NCI-H1105 (cell line): Measurements from ENCODE around the gene VPS9D1.
A peak's percentile ranks its signal among the peaks of the same experiment; 100 is the strongest.
"Not testable (repeated sequence)": the region's sequence is repeated elsewhere in the genome, so short reads cannot be mapped to it uniquely, and the experiment has no call there.

Experiments
- DNase-seq: peaks from one replicate; lab custom pipeline; 2025; lab: John Stamatoyannopoulos, UW

VPS9D1 gene

DNA sequence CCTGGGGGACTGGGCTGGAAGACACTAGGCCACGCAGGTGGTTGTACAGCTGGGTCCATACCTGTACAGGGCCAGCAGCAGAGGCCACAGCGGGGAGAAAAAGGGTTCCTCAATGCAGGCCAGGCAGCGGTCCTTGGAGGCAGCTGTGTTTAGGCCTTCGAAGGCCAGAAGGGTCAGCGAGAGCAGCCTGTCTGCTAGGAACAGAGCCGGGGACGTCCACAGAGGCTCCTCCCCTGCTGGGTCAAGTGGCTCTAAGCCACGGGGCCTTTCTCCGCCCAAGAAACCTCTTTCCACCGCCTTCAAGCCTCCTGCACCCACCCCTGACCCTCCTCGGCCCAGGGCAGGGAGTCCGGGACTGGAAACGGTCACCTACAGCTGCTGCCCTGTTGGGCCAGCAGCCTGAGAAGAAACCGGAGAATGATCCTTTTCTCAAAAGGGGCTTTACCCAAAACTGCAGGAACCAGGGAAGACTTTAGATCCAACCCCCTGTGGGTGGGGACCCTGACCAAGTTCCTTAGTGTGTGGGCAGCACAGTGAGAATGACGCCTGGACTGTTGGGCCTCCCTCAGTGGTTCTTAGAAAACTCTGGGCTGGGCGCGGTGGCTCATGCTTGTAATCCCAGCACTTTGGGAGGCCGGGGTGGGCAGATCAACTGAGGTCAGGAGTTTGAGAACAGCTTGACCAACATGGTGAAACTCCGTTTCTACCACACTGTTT lies 10.8 kb downstream of the VPS9D1 start:
- DNase-seq: no peak

DNA sequence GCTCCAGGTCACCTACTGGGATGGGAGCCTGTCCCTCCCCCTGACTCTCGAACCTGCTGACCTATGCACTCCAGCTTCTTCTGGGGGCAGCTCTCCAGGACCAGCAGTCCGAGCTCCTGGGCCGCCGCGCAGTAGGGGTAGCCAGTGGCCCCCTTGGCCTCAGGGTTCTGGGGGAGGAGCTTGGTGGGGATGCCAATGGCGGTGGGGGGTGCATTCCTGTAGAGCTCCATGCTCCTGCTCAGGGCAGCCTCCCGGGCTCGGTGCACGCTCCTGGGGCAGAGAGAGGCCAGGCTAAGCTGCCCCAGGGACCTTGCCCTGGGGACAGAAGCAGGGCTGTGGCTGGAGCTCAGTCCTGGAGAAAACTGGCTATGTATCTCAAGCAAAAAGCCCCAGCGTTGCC lies 11.5 kb downstream of the VPS9D1 start:
- DNase-seq: no peak

DNA sequence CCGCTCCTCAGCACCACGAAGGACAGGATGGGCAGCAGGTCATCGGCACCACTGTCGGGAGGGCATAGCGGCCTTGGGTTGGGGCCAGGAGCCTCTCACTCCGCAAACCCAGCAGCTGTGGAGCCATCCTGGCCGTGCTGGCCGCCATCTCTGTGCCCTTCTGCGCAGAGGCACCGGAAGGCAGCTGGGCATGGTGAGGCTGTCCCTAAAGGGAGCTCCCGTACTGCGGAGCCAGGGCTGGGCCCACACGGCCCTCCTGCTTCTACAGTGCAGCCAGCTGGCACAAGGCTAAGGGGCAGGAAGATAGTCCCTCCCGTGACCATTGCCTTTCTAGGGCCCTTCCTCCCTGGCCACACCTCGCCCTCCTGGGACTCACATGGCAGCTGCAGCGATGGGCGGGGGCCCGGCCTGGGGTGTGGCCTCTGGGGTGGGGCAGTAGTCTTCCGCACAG lies 12.2 kb downstream of the VPS9D1 start:
- no peak for DNase-seq

DNA sequence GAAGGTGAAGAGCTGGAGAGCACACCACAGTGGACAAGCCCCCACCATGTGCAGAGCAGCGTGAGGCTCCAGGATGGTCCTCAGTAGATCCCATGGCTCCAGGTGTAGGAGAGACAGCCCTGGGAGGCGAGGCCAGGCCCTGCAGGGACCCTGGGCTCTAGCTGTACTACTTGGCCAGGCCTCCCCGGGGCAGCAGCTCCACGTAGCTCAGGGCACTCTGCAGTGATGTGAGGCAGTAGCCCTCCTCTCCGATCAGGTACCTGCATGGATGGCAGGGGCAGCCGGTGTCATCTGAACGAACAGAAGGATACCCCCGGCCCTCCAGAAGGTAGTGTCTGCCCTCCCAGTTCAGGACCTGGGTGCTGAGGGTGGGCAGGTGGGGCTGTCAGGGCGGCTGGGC lies 13.0 kb downstream of the VPS9D1 start:
- DNase-seq: no peak

DNA sequence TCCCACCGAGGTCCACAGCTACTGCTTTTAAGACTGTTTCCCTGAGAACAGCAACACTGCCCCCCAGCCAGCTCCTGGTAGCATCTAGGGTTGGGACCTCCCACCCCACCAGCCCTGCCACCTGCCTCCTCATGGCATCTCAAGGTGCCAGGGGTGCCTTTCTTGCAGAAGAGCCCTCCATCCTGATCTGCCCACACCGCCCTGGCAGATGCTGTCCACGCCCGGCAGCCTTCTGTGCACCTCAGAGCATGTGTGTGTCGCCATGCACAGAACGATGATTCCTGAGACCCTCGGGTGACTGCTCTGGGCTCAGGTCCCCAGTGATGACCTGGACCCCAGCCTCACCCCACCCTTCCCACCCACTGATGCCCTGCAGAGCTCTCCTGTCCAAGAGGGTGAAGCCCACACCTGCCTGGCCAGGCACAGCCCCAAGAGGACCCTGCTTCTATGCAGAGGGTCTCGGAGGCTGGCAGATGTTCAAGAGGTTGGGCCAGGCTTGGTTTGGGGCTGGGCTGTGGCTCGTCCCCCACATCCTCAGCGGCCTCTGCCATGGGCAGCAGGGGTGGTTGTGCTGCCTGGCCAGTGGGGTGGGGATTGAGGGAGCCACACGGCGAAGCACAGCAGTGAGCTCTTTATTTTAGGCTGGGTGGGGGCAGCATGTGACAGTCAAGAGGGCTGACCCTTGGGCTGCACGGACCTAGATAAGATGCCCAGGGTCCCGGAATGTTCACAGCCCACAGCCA lies 14.0 kb downstream of the VPS9D1 start:
- DNase-seq: no peak

DNA sequence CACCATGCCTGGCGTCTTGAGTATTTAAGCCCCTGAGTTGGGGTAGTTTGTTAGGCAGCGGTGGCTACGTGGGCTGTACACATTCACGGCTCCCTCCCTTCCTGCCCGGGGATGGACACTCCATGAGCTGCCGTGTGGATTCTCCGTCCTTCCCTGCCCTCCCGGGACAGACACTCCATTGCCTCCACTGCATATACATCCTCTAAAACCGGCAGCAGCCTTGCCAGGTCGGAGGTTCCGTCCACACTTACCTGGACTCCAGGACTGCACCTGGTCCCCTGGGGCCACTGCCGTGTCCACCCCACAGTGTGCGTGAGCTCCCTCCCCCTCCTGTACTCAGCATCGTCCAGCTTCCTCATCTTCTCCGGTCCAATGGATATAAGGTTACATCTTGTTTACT lies 15.7 kb downstream of the VPS9D1 start:
- DNase-seq: no peak

DNA sequence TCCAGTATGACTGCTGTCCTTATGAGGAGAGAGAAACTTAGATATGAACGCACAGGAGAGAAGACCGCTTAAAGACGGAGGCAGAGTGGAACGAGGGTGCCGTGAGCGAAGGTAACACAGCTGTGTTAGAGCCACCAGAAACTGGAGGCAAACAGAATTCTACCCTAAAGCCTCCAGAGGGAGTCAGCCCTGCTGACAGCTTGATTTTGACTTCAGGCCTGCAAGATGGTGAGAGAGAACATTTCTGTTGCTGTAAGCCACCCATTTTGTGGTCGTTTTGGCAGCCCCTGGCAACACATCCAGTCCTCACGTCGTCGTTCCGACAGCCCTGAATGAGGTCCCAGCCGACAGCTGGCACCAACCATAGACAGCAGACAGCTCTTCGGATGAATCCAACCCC lies 16.4 kb downstream of the VPS9D1 start:
- DNase-seq: no peak

DNA sequence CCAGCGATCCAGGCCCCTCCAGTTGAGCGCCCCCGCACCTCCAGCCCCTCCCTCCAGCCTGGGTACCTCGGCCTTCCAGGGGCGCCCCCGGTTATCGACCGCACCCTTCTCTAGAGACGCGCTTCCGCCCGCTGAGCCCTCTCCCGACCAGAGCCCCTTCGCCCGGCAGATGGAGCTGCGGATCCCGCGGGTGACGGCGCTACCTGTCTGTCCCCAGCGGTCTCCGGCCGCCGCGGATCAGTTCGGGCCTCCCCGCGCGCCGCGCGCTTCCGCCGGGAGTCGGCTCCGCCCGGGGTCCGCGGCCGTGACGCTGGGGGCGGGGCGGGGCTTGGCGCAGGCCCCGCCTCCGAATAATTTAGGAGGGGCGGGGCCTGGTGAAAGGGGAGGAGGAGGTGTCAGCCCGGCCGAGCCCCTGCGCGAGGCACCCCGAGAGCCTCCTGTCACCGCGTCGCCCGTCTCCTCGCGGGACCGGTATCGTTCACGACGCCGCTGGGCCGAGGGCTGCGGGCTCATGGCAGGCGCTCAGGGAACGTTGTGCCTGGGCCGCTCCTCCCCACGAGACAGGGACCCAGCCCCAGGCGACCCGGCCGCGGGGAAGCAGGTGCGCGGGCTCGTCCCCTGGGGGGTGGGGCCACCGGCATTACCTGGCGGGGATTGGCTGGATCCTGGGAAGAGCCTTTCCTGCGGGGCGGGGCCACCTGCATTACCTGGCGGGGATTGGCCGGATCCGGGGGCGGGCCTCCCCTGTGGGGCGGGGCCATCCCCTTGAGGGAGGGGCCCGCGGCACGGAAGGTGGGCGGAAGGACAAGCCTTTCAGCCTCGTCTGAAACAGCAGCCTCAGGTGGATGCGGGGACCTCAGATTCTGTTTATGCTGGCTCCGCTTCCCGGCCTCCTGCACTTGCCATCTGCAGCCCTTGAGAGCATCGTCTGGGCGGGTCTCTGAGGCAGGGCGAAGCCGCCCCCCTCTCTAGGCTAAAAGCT lies 19.0 kb downstream of the VPS9D1 start, which contains the start of gene SPATA2L:
SPATA2L (minus strand) TSS at position 281 of the 982 bp plus-strand sequence. CDS start 473 bp downstream, outside the sequence.
- DNase-seq: peak; percentile 76

DNA sequence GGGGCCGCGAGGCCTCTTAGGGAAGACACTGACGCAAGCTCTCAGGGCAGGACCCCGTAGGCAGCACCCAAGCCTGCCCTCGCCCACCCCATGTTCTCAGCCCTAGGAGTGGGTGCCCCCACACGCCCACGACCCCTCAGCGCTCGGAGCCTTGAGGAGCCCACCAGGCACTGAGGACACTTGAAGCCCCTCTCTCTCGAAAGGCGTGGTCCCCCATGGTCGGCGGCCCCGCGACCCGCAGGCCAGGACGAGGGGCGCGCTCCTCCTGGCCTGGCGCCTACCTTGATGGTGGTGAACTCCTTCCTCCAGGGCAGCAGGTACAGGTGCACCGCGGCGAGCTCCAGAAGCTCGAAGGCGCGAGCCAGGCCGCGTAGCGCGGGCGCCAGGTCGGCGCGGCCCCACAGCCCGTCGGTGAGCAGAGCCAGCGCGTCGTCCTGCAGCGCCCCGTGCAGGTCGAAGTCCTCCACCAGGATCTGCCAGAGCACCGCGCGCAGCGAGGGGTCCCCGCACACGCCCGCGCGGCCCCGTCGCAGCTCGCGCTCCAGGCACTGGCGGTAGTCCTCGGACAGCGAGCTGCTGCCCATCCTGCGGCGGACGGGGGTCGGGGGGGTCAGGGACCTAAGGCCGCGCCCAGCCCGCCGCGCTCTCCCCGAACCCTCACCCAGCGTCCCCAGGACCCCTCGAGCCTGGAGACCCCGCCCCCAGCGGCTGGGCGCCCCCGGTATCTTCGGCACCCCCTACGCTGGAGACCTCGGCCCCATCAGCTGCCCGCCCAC lies 19.9 kb downstream of the VPS9D1 start:
- peak; percentile 14 for DNase-seq

DNA sequence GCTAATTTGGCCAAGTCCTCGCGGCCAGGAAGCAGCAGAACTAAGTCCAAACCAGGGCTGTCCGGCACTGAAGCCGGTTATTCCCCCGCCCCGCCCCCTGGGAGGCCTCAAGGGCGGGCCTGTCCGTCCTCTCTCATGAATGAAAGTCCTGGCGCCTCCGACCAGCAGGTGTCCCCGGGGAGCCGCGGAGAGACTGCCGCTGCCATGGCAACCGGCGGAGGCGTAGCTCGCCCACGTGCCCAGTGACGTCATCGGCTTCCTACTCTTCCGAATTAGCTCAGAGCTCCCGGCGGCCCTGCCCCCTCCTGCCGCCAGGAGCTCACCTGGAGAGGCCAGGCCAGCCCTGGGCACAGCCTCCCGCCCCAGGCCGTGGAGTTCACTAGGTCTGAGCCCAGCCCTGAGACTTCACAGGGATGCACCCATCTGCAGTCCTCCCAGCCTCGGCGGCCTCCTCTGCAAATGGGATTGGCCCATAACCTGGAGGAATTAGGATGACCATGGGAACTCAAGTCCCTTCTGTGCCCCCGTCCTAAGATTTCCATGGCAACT lies 20.5 kb downstream of the VPS9D1 start:
- DNase-seq: peak; percentile 97

DNA sequence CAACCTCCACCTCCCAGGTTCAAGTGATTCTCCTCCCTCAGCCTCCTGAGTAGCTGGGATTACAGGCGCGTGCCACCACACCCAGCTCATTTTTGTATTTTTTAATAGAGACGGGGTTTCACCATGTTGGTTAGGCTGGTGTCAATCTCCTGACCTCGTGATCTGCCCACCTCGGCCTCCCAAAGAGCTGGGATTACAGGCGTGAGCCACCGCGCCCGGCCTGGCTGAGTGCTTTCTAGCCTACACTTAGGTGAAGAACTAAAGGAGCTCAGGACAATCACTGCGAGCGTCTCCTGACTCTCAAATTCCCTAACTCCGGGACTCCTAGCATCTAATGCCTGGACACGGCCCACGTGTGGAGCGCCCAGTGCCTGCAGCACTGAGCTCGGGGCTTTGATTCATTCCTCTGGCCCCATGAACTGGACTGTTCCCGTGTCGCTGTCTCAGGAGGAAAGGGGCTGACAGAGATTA lies 21.0 kb downstream of the VPS9D1 start:
- DNase-seq: not testable (repeated sequence)

DNA sequence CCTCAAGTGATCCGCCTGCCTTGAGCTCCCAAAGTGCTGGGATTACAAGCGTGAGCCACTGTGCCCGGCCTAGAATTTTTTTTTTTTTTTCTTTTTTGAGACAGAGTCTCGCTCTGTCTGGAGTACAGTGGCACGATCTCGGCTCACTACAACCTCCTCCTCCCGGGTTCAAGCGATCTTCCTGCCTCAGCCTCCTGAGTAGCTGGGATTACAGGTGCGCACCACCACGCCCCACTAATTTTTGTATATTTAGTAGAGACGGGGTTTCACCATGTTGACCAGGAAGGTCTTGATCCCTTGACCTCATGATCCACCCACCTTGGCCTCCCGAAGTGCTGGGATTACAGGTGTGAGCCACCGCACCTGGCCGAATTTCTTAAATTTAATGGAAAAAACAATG lies 22.0 kb downstream of the VPS9D1 start:
- DNase-seq: not testable (repeated sequence)

DNA sequence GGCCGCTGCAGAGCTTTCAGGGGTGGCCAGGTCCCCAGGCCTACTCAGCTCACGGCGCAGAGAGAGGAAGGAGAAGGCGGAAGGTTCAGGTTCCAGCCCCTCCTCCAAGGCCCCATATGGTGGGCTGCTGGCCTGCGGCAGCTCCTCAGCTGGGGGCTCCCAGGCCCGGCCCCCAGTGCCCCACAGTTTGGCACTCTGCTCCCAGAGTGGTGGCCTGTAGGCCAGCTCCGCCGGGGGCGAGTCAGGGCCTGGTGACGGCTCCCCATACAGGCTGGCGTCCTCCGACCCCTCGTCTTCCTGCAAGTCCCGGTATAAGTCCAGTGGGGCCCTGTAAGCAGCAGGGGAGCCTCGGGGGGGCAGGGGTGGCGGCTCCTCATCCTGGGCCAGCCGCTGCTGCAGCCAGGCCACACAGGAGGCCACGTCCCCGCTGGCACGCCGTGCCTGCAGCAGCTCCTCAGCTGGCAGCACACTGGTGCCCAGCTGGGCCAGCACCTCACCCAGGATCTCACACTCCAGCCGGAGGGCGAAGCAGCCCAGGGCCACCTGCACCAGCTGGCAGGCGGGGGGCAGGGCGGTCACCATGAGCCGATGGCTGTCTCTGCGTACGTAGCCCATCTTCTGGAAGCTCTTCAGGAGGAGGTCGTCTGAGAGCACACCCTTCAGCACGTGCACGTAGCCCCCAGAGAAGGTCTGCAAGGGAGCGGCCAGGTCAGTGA lies 22.9 kb downstream of the VPS9D1 start:
- no peak for DNase-seq

DNA sequence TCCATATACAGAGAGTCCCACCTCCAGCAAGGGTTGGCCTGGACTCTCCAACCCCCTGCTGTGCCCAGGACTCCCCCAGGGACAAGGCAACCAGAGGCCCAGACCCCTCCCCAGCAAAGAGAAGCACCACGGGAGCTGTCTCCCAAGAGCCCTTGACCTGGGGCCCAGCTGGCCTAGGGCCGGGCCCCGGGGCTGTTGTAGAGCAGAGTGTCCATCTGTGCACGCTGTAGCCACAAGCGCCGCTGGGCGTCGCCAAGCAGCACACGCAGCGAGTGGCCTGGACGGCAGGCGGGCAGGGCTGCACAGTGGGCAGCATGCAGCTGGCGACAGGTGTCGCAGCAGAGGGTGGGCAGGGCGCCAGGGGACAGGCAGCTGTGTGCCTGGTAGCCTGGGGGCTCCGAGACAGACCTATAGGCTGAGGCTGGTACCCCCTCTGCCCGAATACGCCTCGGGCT lies 23.5 kb downstream of the VPS9D1 start:
- DNase-seq: peak; percentile 73

DNA sequence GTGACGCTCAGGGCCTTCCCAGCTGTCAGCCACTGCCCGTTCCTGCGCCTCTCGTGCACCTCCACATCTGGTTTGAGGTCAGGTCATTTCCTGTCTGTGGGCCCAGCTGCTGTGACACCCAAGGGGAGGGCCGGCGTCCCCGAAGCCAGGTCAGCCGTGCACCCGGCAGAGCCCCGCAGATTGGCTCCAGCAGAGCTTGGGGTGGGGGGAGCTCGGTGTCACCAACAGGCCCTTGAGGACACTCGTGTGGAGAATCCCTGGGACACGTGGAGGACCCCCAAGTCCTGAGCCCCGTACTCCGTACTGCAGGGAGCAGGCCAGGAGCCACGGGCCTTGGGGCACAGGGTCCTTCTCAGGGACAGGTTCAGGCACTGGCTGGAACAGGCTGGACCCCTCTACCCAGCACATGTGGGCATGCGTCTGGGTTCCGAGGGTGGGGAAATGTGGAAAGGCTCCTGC lies 24.0 kb downstream of the VPS9D1 start:
- no peak for DNase-seq

DNA sequence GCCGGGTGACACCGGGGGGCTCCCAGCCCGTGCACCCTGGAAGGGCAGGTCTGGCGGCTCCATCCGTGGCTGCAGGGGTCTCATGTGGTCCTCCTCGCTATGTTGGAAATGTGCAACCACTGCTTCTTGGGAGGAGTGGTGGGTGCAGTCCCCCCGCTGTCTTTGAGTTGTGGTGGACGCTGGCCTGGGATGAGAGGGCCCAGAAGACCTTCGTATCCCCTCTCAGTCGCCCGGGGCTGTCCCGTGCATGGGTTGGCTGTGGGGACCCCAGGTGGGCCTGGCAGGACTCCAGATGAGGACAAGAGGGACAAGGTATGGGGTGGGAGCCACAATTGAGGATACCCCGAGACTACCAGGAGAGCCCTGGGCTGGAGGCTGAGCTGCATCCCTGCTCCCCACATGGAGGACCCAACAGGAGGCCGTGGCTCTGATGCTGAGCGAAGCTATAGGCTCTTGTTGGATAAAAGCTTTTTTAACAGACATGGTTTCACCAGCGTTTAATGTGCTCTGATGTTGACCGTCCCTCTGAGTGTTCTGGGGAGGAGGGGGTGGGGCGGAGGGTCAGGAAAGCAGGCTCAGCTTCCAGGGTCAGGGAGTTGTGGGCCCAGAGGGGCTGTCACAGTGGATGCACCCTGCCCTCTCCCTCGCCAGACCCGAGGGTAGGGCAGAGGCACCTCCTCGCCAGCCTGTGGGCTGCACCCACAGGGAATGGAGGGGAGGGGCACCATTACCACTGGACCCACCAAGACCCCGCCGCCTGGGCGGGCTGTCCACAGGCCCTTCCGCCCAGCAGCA lies 24.6 kb downstream of the VPS9D1 start:
- DNase-seq: no peak

DNA sequence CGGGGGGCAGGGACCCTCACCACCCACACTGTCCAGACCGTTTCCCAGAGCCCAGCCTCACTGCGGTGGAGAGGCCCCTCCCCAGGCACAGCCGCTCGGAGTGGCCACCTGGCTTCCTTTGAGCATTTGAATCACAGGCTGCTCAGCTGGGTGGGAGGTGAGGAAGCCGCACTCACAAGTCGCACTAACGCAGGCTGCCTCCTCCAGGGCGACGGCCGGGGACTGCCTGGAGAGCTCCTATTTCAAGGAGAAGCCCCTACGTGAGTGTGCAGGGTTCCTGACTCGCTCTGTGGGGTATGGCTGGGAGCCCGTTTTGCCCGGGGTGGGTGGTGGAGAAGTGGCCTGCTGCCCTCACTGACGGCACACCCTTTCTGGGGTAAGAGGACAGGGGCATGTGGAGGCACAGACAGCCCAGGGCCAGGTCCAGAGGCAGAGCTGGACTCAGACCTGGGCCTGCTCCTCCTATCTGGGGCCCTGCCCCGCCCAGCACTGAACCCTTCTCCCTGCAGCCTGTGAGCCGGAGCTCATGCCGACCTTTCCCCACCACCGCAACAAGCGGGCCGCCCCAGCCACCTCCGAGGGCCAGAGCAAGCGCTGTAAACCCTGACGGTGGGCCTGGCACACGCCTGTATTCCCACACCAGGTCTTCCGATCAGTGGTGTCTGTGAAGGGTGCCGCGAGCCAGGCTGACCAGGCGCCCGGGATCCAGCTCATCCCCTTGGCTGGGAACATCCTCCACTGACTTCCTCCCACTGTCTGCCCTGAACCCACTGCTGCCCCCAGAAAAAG lies 25.4 kb downstream of the VPS9D1 start:
- DNase-seq: no peak

DNA sequence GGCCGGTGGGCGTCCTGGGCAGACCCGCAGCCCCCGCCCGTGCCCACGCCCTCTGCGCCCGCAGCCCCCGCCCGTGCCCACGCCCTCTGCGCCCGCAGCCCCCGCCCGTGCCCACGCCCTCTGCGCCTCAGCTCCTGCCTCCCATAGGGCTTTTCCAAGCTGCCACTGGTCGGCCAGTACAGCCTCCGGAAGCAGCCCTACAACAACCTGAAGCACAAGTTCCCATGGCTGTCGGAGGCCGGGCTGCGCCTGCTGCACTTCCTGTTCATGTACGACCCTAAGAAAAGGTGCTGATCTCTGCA lies 26.0 kb downstream of the VPS9D1 start:
- DNase-seq: not testable (repeated sequence)
